ENCODE data around the gene ECHS1. TPM values are rescaled to one million over a fixed set of nuclear protein-coding genes. Genes with fewer than 3 reads are reported as not detected.

The ECHS1 gene
- total RNA-seq, 2 experiments from 2014 or later: 46.2 to 48.3 TPM

DNA sequence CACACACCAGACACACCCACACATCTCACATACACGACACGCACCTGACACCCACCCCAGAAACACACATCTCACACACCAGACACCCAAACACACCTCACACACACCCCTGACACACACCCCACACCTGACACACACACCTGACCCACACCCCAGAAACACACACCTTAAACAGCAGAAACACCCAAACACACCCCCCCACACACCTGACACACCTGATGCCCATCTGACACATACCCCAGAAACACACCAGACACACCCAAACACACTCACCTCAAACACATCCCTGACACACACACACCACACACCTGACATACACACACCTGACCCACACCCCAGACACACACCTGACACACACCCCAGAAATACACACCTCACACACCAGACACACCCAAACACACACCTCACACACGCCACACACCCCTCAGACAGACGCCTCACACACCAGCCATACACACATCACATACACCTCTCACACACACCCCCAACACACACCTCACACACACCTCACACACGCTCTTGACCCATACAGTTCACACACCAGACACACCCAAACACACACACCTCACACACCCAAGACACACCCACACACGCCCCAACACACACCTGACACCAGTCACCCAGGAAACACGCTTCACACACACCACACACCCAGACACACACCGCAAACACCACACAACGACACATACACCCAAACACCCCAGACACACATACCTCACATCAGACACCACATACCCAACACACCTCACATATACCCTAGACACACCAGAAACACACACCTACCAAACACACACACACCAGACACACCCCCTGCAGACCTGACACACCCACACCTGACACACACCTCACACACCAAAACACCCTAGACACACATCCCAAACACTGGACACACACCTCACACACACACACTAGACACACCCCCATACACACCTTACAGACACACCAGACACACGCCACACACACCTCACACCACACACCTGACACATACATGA, 34.8 kb downstream of the ECHS1 start:
- intact Hi-C loops (cut with micrococcal nuclease; ENCODE audit: unreplicated experiment): no loop called here
- POLR2A ChIA-PET: no interaction called here
- TF ChIP-seq, protein P1, sequence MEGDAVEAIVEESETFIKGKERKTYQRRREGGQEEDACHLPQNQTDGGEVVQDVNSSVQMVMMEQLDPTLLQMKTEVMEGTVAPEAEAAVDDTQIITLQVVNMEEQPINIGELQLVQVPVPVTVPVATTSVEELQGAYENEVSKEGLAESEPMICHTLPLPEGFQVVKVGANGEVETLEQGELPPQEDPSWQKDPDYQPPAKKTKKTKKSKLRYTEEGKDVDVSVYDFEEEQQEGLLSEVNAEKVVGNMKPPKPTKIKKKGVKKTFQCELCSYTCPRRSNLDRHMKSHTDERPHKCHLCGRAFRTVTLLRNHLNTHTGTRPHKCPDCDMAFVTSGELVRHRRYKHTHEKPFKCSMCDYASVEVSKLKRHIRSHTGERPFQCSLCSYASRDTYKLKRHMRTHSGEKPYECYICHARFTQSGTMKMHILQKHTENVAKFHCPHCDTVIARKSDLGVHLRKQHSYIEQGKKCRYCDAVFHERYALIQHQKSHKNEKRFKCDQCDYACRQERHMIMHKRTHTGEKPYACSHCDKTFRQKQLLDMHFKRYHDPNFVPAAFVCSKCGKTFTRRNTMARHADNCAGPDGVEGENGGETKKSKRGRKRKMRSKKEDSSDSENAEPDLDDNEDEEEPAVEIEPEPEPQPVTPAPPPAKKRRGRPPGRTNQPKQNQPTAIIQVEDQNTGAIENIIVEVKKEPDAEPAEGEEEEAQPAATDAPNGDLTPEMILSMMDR (conservative IDR thresholded peaks at IDR 0.05; ENCODE audit: low read length): no peak
- no peak for TF ChIP-seq EZH2phosphoT487 (IDR thresholded peaks at IDR 0.05; ENCODE audit: borderline replicate concordance, low read depth, low read length)

DNA sequence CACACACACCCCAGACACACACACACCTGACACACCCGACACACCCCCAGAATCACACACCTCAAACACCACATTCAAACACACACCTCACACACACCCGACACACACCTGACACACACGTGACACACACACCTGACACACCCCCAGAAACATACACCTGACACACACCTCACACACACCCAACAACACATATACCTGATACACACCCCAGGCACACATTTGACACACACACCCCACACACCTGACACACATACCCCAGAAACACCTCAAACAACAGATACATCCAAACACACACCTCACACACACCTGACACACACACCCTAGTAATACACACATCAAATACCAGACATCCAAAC, 35.8 kb downstream of the ECHS1 start:
- BruUV-seq (replicated peaks): no TSS peak
- CTCF ChIA-PET (ENCODE audit: unreplicated experiment): no interaction called here
- Histone ChIP-seq H3K4me1 (ENCODE audit: insufficient read depth, low read length, poor library complexity, severe bottlenecking) (no peaks in the 10 kb centered on the region), H3K27ac (ENCODE audit: low read depth, low read length, poor library complexity, severe bottlenecking) (no peak overlapping the region), H3K4me3 (ENCODE audit: low read depth, low read length, poor library complexity, severe bottlenecking) (no peak overlapping the region), H3K36me3 (ENCODE audit: insufficient read depth, low read length) (no peaks in the 10 kb centered on the region), H4K20me1 (ENCODE audit: insufficient read depth, low read length) (no peaks in the 10 kb centered on the region), H2AFZ (ENCODE audit: low read length) (no peak overlapping the region), H3K4me2 (ENCODE audit: low read length) (no peak overlapping the region), H3K9me3 (ENCODE audit: low read length) (no peaks in the 10 kb centered on the region; the same call in 1 of the 2 replicates), H3K9me2 (ENCODE audit: insufficient read depth, low read length) (no peaks in the 10 kb centered on the region), H3K79me2 (ENCODE audit: insufficient read depth, low read depth, low read length) (no peaks in the 10 kb centered on the region)
- no peak for DNase-seq (ENCODE audit: low spot score)
- POLR2A ChIA-PET: no interaction called here
- TF ChIP-seq, protein P1 (conservative IDR thresholded peaks at IDR 0.05; ENCODE audit: low read length): no peak
- intact Hi-C loops (cut with micrococcal nuclease; ENCODE audit: unreplicated experiment): no loop called here

More for the DNA sequence above, 34.8 kb downstream of the ECHS1 start:
- Histone ChIP-seq H3K9me3 (ENCODE audit: low read length) (no peaks in the 10 kb centered on the region; the same call in 1 of the 2 replicates), H3K4me3 (ENCODE audit: low read depth, low read length, poor library complexity, severe bottlenecking) (no peak overlapping the region), H4K20me1 (ENCODE audit: insufficient read depth, low read length) (no peaks in the 10 kb centered on the region), H3K4me1 (ENCODE audit: insufficient read depth, low read length, poor library complexity, severe bottlenecking) (no peaks in the 10 kb centered on the region), H3K36me3 (ENCODE audit: insufficient read depth, low read length) (no peaks in the 10 kb centered on the region), H2AFZ (ENCODE audit: low read length) (no peak overlapping the region), H3K4me2 (ENCODE audit: low read length) (no peak overlapping the region), H3K9me2 (ENCODE audit: insufficient read depth, low read length) (no peaks in the 10 kb centered on the region), H3K27ac (ENCODE audit: low read depth, low read length, poor library complexity, severe bottlenecking) (no peak overlapping the region), H3K79me2 (ENCODE audit: insufficient read depth, low read depth, low read length) (no peaks in the 10 kb centered on the region)
- no TSS peak for BruUV-seq (replicated peaks)
- CTCF ChIA-PET (ENCODE audit: unreplicated experiment): no interaction called here
- no peak for DNase-seq (ENCODE audit: low spot score)
